PC-9 (cell line): ENCODE data around the gene GRK4. TPM values are rescaled to one million over a fixed set of nuclear protein-coding genes. Genes with fewer than 3 reads are reported as not detected.

ENCODE experiments used
- BruUV-seq: library from RNA; stranded (reverse); fragments of 400-500 nt; replicated peaks from 2 replicates; lab custom pipeline; 2021; lab: Mats Ljungman, UMichigan
- CTCF ChIA-PET: fragments of 300-600 bp; sonication (Branson Sonifier 250); formaldehyde crosslinking; loops from one replicate; lab custom pipeline; 2022; ENCODE audit warnings: antibody characterized with exemption; lab: Charles Lee
- POLR2A ChIA-PET: fragments of 300-600 bp; sonication (Branson Sonifier 250); formaldehyde crosslinking; loops from one replicate; lab custom pipeline; 2022; ENCODE audit warnings: antibody characterized with exemption; ENCODE audit not compliant: unreplicated experiment; lab: Charles Lee
- DNase-seq, 2 experiments: peaks; one replicate each; pipeline versions ENCODE4 v3.0.0 to v3.0.0-alpha.2; 2015 to 2022; ENCODE audit warnings: mixed read lengths in 1 of 2
- H2AFZ ChIP-seq: fragments of 200-600 bp; sonication (generic); 2 replicates; pipeline ENCODE4 v1.8.1; 2017; ENCODE audit warnings: antibody characterized with exemption
- H3F3A ChIP-seq: fragments of 200-600 bp; sonication (generic); 2 replicates; pipeline ENCODE4 v1.8.1; 2017; ENCODE audit warnings: antibody characterized with exemption, mild to moderate bottlenecking, low read depth; ENCODE audit not compliant: insufficient read depth
- H3K27ac ChIP-seq: fragments of 200-600 bp; sonication (generic); 2 replicates; pipeline ENCODE4 v1.6.1; 2016; ENCODE audit warnings: mixed run types
- H3K27me3 ChIP-seq: fragments of 200-600 bp; sonication (generic); 2 replicates; pipeline ENCODE4 v1.6.1; 2016; ENCODE audit warnings: low read depth, mixed run types; ENCODE audit not compliant: insufficient read depth
- H3K36me3 ChIP-seq: fragments of 200-600 bp; sonication (generic); 2 replicates; pipeline ENCODE4 v1.6.1; 2016; ENCODE audit warnings: low read depth, mixed run types
- H3K4me1 ChIP-seq: fragments of 200-600 bp; sonication (generic); replicated peaks from 2 replicates; pipeline ENCODE4 v1.6.1; 2016; ENCODE audit warnings: mixed run types; ENCODE audit not compliant: insufficient read depth
- H3K4me2 ChIP-seq: fragments of 200-600 bp; sonication (generic); 2 replicates; pipeline ENCODE4 v1.6.1; 2017; ENCODE audit warnings: mixed run types
- H3K4me3 ChIP-seq: fragments of 200-600 bp; sonication (generic); 2 replicates; pipeline ENCODE4 v1.6.1; 2016; ENCODE audit warnings: mixed run types
- H3K79me2 ChIP-seq: fragments of 200-600 bp; sonication (generic); 2 replicates; pipeline ENCODE4 v1.6.1; 2017; ENCODE audit warnings: low read depth, mixed run types
- H3K9me2 ChIP-seq: fragments of 200-600 bp; sonication (generic); 2 replicates; pipeline ENCODE4 v1.8.1; 2017; ENCODE audit warnings: mild to moderate bottlenecking; ENCODE audit not compliant: insufficient read depth
- H3K9me3 ChIP-seq: fragments of 200-600 bp; sonication (generic); 2 replicates; pipeline ENCODE4 v1.8.1; 2016; ENCODE audit warnings: low read depth; ENCODE audit not compliant: insufficient read depth
- H4K20me1 ChIP-seq: fragments of 200-600 bp; sonication (generic); 2 replicates; pipeline ENCODE4 v1.8.1; 2017; ENCODE audit not compliant: insufficient read depth
- EZH2 ChIP-seq: fragments of 200-600 bp; sonication (generic); IDR thresholded peaks from 2 replicates; pipeline ENCODE4 v1.8.0; 2017; ENCODE audit warnings: antibody characterized with exemption, low read depth
- intact Hi-C: fragments of 100-400 bp; cut with micrococcal nuclease; formaldehyde crosslinking; loops from one replicate; pipeline ENCODE4 v1.10.0; 2022; ENCODE audit not compliant: unreplicated experiment
- total RNA-seq: library from RNA; stranded (reverse); gene quantifications from 2 replicates; pipeline ENCODE4 v1.2.3, GENCODE V29; 2021
- TF ChIP-seq, protein P1 (sequence below): fragments of 200-600 bp; sonication (generic); conservative IDR thresholded peaks from 2 replicates; pipeline ENCODE4 v1.6.1; 2017; ENCODE audit warnings: mixed run types, antibody characterized with exemption, mild to moderate bottlenecking, moderate library complexity

The GRK4 gene
- total RNA-seq, 1 experiment from 2014 or later: 3.1 TPM

GRCh38 chr4:3065551-3065950, 102.2 kb downstream of the GRK4 start:
- Histone ChIP-seq H3K4me2 (no peak overlapping the region), H2AFZ (no peak overlapping the region), H3K9me2 (no peaks in the 10 kb centered on the region), H3F3A (no peaks in the 10 kb centered on the region), H3K79me2 (no peaks in the 10 kb centered on the region), H3K36me3 (no peaks in the 10 kb centered on the region), H3K27ac (no peak overlapping the region), H3K4me1 (no peaks in the 10 kb centered on the region), H4K20me1 (no peaks in the 10 kb centered on the region), H3K4me3 (no peak overlapping the region), H3K27me3 (no peaks in the 10 kb centered on the region), H3K9me3 (no peaks in the 10 kb centered on the region)
- POLR2A ChIA-PET: no interaction called here
- CTCF ChIA-PET: no interaction called here
- TF ChIP-seq, protein P1, sequence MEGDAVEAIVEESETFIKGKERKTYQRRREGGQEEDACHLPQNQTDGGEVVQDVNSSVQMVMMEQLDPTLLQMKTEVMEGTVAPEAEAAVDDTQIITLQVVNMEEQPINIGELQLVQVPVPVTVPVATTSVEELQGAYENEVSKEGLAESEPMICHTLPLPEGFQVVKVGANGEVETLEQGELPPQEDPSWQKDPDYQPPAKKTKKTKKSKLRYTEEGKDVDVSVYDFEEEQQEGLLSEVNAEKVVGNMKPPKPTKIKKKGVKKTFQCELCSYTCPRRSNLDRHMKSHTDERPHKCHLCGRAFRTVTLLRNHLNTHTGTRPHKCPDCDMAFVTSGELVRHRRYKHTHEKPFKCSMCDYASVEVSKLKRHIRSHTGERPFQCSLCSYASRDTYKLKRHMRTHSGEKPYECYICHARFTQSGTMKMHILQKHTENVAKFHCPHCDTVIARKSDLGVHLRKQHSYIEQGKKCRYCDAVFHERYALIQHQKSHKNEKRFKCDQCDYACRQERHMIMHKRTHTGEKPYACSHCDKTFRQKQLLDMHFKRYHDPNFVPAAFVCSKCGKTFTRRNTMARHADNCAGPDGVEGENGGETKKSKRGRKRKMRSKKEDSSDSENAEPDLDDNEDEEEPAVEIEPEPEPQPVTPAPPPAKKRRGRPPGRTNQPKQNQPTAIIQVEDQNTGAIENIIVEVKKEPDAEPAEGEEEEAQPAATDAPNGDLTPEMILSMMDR: no peak
- no peak for TF ChIP-seq EZH2
- DNase-seq: no peak
- BruUV-seq: no TSS peak
- intact Hi-C loops: no loop called here

GRCh38 chr4:3066836-3067400, 103.5 kb downstream of the GRK4 start:
- Histone ChIP-seq H3K4me3 (no peak overlapping the region), H3K9me2 (no peaks in the 10 kb centered on the region), H3K27ac (no peak overlapping the region), H3K27me3 (no peaks in the 10 kb centered on the region), H3K4me2 (no peak overlapping the region), H4K20me1 (no peaks in the 10 kb centered on the region), H2AFZ (no peak overlapping the region), H3K36me3 (no peaks in the 10 kb centered on the region), H3K79me2 (no peaks in the 10 kb centered on the region), H3K9me3 (no peaks in the 10 kb centered on the region), H3F3A (no peaks in the 10 kb centered on the region), H3K4me1 (no peaks in the 10 kb centered on the region)
- no peak for TF ChIP-seq EZH2
- TF ChIP-seq, protein P1: no peak
- CTCF ChIA-PET: no interaction called here
- POLR2A ChIA-PET: no interaction called here
- BruUV-seq: no TSS peak
- intact Hi-C loops: no loop called here
- DNase-seq: no peak

- DNase-seq: no peak
- Histone ChIP-seq H2AFZ (no peak overlapping the region), H3K36me3 (no peaks in the 10 kb centered on the region), H3K4me1 (no peaks in the 10 kb centered on the region), H3F3A (no peaks in the 10 kb centered on the region), H3K27me3 (no peaks in the 10 kb centered on the region), H4K20me1 (no peaks in the 10 kb centered on the region), H3K4me2 (no peak overlapping the region), H3K9me2 (no peaks in the 10 kb centered on the region), H3K27ac (no peak overlapping the region), H3K4me3 (no peak overlapping the region), H3K9me3 (no peaks in the 10 kb centered on the region), H3K79me2 (no peaks in the 10 kb centered on the region)
- ChIA-PET CTCF (no interaction called here), POLR2A (no interaction called here)
- intact Hi-C loops: no loop called here
- BruUV-seq: no TSS peak
- TF ChIP-seq, protein P1: no peak
- no peak for TF ChIP-seq EZH2
Observed at GRCh38 chr4:3067473-3068001, 104.2 kb downstream of the GRK4 start.
